Activated CD4-positive, alpha-beta T cell treated with anti-CD3 and anti-CD28 coated beads, Interleukin-2, amount 10 ng/mL, durations not matched to agents 24 days and 14 days (primary cell): Measurements from ENCODE around the gene PIP4K2B. TPM values are rescaled to one million over a fixed set of nuclear protein-coding genes. Genes with fewer than 3 reads are reported as not detected.
"Not testable (repeated sequence)": the region's sequence is repeated elsewhere in the genome, so short reads cannot be mapped to it uniquely, and the experiment has no call there.

Experiments
- DNase-seq: peaks from one replicate; pipeline ENCODE4 v3.0.0; 2022
- H3K27ac Mint-ChIP-seq: one replicate; pipeline ENCODE4 v1.8.0; 2022; ENCODE audit warnings: mild to moderate bottlenecking, mixed read lengths
- H3K27me3 Mint-ChIP-seq: one replicate; pipeline ENCODE4 v1.8.0; 2022; ENCODE audit warnings: mixed read lengths
- H3K36me3 Mint-ChIP-seq: one replicate; pipeline ENCODE4 v1.8.0; 2022; ENCODE audit warnings: low read depth, mild to moderate bottlenecking, mixed read lengths
- H3K4me1 Mint-ChIP-seq: one replicate; pipeline ENCODE4 v1.8.0; 2021; ENCODE audit warnings: mixed read lengths
- H3K4me3 Mint-ChIP-seq: one replicate; pipeline ENCODE4 v1.8.0; 2022; ENCODE audit warnings: mild to moderate bottlenecking, moderate library complexity, mixed read lengths
- H3K9me3 Mint-ChIP-seq: one replicate; pipeline ENCODE4 v1.8.0; 2021; ENCODE audit warnings: mixed read lengths
- intact Hi-C: fragments of 100-400 bp; cut with micrococcal nuclease; formaldehyde crosslinking; loops from one replicate; pipeline ENCODE4 v1.15.1; 2023
- total RNA-seq: library from RNA; stranded (reverse); gene quantifications from 2 replicates; pipeline ENCODE4 v1.2.3, GENCODE V29; 2022

The PIP4K2B gene
- total RNA-seq, 1 donor from 2014 or later = 42.8 TPM

- Mint-ChIP-seq H3K27ac (no peak overlapping the region), H3K9me3 (no peaks in the 10 kb centered on the region), H3K4me1 (peaks cover 38% of the 10 kb centered on the region), H3K4me3 (no peak overlapping the region), H3K36me3 (peaks cover 27% of the 10 kb centered on the region), H3K27me3 (no peaks in the 10 kb centered on the region)
- intact Hi-C loops = no loop called here
- DNase-seq = no peak
Measured at GRCh38 chr17:38794221-38794620, 5.1 kb downstream of the PIP4K2B start.

GRCh38 chr17:38791162-38791561, 8.2 kb downstream of the PIP4K2B start:
- intact Hi-C loops = no loop called here
- Mint-ChIP-seq H3K4me3 (no peak overlapping the region), H3K27me3 (no peaks in the 10 kb centered on the region), H3K9me3 (no peaks in the 10 kb centered on the region), H3K36me3 (peaks cover 22% of the 10 kb centered on the region), H3K4me1 (peaks cover 15% of the 10 kb centered on the region), H3K27ac (no peak overlapping the region)
- no peak for DNase-seq

- intact Hi-C loops, H3K27ac Mint-ChIP-seq, H3K27me3 Mint-ChIP-seq, H3K9me3 Mint-ChIP-seq, DNase-seq, H3K4me3 Mint-ChIP-seq: not testable (repeated sequence)
- Mint-ChIP-seq H3K36me3 (peaks cover 26% of the 10 kb centered on the region), H3K4me1 (peaks cover 11% of the 10 kb centered on the region)
Measured at GRCh38 chr17:38790148-38790707, 9.1 kb downstream of the PIP4K2B start.

DNA sequence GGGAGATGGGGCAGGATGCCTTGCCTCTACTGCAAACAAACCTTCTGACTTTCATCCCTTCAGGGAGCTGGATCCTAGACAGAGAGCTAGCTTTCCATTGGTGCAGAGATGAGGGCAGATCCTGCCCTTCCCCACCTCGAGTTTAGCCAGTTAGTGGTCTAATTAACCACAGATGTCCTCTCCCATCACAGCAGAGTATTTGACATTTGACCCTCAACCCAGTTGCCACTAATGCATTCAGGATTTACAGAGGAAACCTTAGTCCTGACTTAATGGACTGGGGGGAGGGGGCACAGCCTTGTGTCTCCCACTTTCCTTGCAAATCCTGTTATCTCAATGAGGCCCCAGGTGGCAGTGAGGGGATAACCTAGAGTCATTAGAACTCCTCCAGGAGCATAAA, 10.2 kb downstream of the PIP4K2B start:
- DNase-seq = no peak
- H3K9me3 Mint-ChIP-seq = no peaks in the 10 kb centered on the region
- intact Hi-C loops = no loop called here
- H3K4me1 Mint-ChIP-seq = peaks cover 8% of the 10 kb centered on the region
- no peak overlapping the region for H3K27ac Mint-ChIP-seq
- H3K27me3 Mint-ChIP-seq = no peaks in the 10 kb centered on the region
- no peak overlapping the region for H3K4me3 Mint-ChIP-seq
- peaks cover 29% of the 10 kb centered on the region for H3K36me3 Mint-ChIP-seq

DNA sequence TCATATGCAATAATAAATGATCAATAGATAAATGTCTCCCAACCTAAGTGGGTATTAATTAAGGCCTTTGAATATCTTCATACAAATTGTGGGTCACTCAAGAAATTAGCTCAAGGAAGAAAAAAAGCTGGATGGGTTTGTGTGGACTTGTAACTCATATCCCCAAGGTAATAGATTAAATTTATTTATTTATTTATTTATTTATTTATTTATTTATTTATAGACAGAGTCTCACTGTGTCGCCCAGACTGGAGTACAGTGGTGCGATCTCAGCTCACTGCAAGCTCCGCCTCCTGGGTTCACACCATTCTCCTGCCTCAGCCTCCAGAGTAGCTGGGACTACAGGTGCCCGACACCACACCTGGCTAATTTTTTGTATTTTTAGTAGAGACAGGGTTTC, 11.4 kb downstream of the PIP4K2B start:
- H3K27ac Mint-ChIP-seq, H3K4me1 Mint-ChIP-seq, H3K27me3 Mint-ChIP-seq, H3K4me3 Mint-ChIP-seq, DNase-seq, H3K9me3 Mint-ChIP-seq, intact Hi-C loops: not testable (repeated sequence)
- H3K36me3 Mint-ChIP-seq = peaks cover 29% of the 10 kb centered on the region

GRCh38 chr17:38786372-38786771, 13.0 kb downstream of the PIP4K2B start:
- H3K27ac Mint-ChIP-seq = no peak overlapping the region
- peaks cover 34% of the 10 kb centered on the region for H3K36me3 Mint-ChIP-seq
- no peak for DNase-seq
- intact Hi-C loops = no loop called here
- no peak overlapping the region for H3K4me3 Mint-ChIP-seq
- peaks cover 6% of the 10 kb centered on the region for H3K4me1 Mint-ChIP-seq
- H3K27me3 Mint-ChIP-seq = no peaks in the 10 kb centered on the region
- no peaks in the 10 kb centered on the region for H3K9me3 Mint-ChIP-seq

DNA sequence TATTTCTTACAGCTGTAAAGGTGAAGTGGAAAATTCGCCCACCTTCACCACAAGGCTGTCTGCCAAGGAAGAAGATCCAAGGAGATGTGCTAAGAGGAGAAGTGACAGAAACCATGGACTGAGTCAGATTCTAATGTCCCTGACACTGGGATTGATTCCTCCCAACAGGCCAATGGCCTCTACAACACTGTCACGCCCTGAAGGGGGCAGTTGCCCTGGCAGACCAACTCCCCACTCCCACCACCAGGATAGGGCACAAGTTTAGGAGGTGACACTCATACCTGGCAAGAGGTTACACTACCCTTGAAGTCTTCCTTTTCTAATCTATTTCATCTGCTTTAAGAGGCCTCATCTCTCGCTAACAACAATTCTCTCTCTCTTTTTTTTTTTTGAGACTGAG, 16.1 kb downstream of the PIP4K2B start:
- no peak for DNase-seq
- intact Hi-C loops = no loop called here
- Mint-ChIP-seq H3K27me3 (no peaks in the 10 kb centered on the region), H3K4me3 (no peak overlapping the region), H3K9me3 (no peaks in the 10 kb centered on the region), H3K36me3 (peaks cover 56% of the 10 kb centered on the region), H3K4me1 (peaks cover 3% of the 10 kb centered on the region), H3K27ac (no peak overlapping the region)

DNA sequence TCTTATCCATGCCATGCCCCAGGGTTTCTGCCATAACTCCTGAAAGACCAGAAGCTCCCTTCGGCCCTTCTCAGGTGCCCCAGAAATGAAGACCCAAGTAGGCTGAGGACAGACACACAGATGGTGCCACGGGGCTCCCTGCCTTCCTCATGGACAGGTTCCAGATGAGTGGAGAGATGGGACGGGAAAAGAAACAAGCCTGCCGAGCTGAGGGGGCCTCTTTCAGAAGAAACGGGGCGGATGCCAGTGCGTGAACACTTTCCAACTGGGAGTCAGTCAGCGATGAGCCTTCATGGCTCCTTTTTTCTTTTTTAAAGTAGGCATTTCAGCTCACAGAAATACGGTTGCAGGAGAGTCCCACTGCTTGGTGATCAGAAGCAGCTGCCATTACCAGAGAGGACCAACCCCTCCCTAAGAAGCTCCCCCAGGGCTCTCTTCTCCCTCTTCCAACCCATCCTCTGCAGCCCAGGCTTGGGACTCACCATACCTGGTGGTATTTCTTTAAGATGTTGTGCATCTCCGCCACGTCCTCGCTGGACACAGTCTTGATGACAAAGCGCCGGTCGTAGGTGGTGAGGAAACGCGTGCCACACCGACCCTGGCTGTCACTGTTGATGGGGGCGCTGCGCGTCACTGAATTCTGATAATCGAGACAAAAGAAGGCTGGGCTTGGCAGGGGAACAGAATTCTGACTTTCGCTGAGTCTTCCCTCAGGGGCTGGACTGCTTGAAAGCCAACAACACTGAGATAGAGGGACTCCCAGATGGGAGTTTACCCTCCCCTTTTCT, 19.2 kb downstream of the PIP4K2B start:
- Mint-ChIP-seq H3K4me1 (no peaks in the 10 kb centered on the region), H3K36me3 (peaks cover 56% of the 10 kb centered on the region), H3K27me3 (no peaks in the 10 kb centered on the region), H3K9me3 (no peaks in the 10 kb centered on the region), H3K27ac (peak overlapping the region; percentile 36), H3K4me3 (no peak overlapping the region)
- intact Hi-C loops = no loop called here
- DNase-seq = no peak

DNA sequence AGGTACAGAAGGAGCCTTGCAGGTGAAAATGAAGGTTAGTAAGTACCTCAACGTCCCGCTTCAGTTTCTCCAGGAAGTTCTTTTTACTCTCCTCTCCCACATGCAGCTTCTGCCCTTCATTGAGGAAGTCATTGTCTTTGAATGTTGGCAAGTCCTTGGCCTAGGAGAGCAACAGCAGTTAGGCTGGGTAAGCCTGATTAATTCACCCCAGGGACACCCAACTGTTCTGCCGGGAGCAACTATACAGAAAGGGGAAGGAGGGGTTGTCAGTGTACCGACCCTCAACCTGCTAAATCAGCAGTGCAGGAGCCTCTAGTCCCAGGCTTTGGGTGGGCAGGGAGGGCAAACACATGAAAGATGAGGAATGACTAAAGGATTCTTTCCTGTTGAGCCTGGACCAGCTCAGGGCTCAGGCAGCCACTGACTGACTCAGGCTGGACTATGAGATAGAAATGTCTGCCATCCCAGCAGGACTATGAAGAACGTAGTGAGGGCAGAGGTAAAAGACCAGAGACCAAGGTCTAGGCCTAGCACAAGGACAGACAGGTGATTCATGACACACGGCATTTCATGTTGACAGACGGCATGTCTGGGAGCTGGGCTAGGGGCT, 21.6 kb downstream of the PIP4K2B start:
- no peaks in the 10 kb centered on the region for H3K9me3 Mint-ChIP-seq
- intact Hi-C loops = no loop called here
- DNase-seq = no peak
- peaks cover 57% of the 10 kb centered on the region for H3K36me3 Mint-ChIP-seq
- H3K4me1 Mint-ChIP-seq = no peaks in the 10 kb centered on the region
- no peaks in the 10 kb centered on the region for H3K27me3 Mint-ChIP-seq
- no peak overlapping the region for H3K27ac Mint-ChIP-seq
- H3K4me3 Mint-ChIP-seq = no peak overlapping the region

- H3K27me3 Mint-ChIP-seq = no peaks in the 10 kb centered on the region
- intact Hi-C loops = no loop called here
- no peak overlapping the region for H3K4me3 Mint-ChIP-seq
- H3K4me1 Mint-ChIP-seq = no peaks in the 10 kb centered on the region
- no peaks in the 10 kb centered on the region for H3K9me3 Mint-ChIP-seq
- peaks cover 56% of the 10 kb centered on the region for H3K36me3 Mint-ChIP-seq
- DNase-seq = no peak
- H3K27ac Mint-ChIP-seq = no peak overlapping the region
Measured at GRCh38 chr17:38773258-38773657, 26.1 kb downstream of the PIP4K2B start.

GRCh38 chr17:38768417-38768816, 30.9 kb downstream of the PIP4K2B start:
- DNase-seq = no peak
- Mint-ChIP-seq H3K4me3 (no peak overlapping the region), H3K9me3 (no peaks in the 10 kb centered on the region), H3K4me1 (peaks cover 2% of the 10 kb centered on the region), H3K36me3 (peaks cover 73% of the 10 kb centered on the region), H3K27ac (no peak overlapping the region), H3K27me3 (no peaks in the 10 kb centered on the region)
- intact Hi-C loops = no loop called here

- Mint-ChIP-seq H3K36me3 (peaks cover 72% of the 10 kb centered on the region), H3K27me3 (no peaks in the 10 kb centered on the region), H3K27ac (no peak overlapping the region), H3K4me1 (peaks cover 6% of the 10 kb centered on the region), H3K4me3 (no peak overlapping the region), H3K9me3 (no peaks in the 10 kb centered on the region)
- intact Hi-C loops = no loop called here
- no peak for DNase-seq
Measured at GRCh38 chr17:38766341-38766740, 33.0 kb downstream of the PIP4K2B start.

DNA sequence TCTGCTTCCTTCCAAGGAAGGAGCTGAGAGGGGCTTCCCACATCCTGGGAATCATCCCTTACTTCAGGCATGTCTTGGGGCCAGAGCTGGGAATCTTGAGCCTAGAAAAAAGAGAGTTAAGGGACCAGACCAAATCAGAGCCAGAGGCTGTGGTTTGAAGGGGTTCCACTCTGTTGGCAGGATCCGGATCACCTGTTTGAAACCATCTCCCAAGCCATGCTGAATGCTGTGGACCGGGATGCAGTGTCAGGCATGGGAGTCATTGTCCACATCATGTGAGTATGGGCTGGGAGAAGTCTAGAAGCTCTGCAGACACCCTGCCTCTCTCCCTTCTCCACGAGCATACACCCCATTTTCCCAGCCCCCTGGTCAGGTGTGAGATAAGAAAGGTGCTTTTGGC, 37.1 kb downstream of the PIP4K2B start:
- no peak for DNase-seq
- Mint-ChIP-seq H3K27me3 (no peaks in the 10 kb centered on the region), H3K4me3 (no peak overlapping the region), H3K36me3 (peaks cover 76% of the 10 kb centered on the region), H3K4me1 (peaks cover 16% of the 10 kb centered on the region), H3K9me3 (no peaks in the 10 kb centered on the region), H3K27ac (no peak overlapping the region)
- intact Hi-C loops = no loop called here

DNA sequence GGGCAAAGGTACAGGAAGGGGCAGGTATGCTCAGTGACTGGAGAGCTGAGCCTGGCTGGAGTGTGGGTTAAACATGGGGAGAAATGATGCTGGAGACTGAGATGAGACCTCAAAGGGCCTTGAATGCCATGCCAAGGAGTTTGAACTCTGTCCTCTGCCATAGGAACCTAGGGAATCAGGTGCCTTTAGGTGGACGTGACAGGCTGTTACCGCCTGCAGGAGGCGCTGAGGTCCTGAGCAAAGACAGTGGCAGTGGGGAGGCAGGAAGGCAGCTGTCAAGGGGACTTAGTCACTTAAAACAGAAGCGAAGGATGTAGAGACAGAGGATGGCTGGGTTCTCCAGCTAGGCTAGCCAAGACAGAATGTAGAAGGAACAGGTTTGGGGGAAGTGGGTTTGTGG, 37.7 kb downstream of the PIP4K2B start:
- intact Hi-C loops = no loop called here
- Mint-ChIP-seq H3K27ac (no peak overlapping the region), H3K36me3 (peaks cover 71% of the 10 kb centered on the region), H3K4me1 (peaks cover 14% of the 10 kb centered on the region), H3K27me3 (no peaks in the 10 kb centered on the region), H3K9me3 (no peaks in the 10 kb centered on the region), H3K4me3 (no peak overlapping the region)
- DNase-seq = peak; percentile 80
